GM18502 (cell line): Measurements from ENCODE around the gene TSPAN14.

ENCODE experiments used
- ATAC-seq: cut with Tn5 transposase; IDR thresholded peaks from one replicate; pipeline ENCODE4 v1.9.1; 2021; ENCODE audit warnings: mild to moderate bottlenecking; ENCODE audit not compliant: unreplicated experiment, poor library complexity

Gene TSPAN14

DNA sequence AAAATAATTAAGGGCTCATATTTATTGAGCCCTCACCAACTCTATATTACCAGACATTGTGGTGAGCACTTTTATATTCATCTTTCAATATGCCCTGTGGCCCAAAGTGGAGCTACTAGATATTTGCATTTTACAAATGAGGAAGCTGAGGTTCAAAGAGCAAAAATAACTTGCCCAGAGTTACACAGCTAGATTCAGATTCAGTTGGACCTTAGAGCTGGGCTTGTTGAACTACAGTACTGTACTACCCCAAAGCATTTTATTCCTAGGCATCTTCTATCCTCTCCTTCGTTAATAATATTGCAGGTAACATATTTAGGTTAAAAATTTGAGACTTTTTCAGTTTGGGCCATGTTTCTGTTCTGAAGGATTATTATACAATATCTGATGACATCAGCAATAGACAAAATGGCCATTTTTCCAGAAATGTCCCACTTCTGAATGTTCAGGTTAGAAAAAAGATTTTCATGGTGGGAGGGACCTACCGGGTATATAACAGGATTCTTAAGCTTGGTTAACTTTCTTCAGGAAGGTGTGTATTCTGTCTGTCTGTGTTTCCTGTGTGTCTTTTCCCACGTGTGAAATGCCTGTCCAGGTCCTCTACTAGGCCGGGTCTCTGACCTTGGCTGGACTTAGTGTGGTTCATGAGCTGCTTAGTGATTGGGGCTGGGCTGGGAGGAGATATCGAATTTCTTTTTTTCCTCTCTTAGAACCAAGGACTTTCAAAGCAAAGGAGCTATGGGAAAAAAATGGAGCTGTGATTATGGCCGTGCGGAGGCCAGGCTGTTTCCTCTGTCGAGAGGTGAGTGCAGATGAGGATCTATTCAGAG is 32.2 kb upstream of the TSPAN14 start:
- ATAC-seq, result peak; percentile 94

DNA sequence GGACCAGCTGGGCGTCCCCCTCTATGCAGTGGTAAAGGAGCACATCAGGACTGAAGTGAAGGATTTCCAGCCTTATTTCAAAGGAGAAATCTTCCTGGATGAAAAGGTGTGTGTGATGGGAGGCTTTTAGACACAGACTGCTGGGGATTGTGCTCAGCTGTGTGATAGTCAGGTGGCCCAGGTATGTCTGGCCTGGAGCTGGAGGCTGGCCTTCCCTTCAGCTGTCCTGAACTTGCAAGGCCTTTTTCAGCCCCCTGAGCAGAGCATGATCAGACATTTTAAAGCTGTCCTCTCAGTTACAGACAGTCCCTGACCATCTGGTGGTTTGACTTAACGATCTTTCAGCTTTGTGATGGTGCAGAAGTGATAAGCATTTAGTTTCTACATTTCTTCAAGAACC is 28.2 kb upstream of the TSPAN14 start:
- no peak for ATAC-seq

DNA sequence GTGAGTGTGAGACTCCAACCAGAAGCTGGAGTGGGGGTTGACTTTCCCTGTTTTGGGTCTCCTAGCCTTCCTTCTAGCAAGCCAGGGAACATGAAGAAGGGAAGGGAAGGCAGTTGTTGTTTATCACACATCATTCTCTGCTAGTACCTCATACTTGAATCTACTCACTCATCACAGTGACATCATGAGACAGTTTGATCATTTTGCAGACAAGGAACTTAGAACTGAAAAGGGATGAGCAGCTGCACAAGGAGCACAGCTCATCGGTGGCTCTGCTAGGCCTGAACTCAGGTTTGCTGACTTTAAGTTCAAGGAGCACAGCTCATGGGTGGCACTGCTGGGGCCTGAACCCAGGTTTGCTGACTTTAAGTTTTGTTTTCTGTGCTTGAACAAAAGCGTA is 26.6 kb upstream of the TSPAN14 start:
- ATAC-seq, result no peak

DNA sequence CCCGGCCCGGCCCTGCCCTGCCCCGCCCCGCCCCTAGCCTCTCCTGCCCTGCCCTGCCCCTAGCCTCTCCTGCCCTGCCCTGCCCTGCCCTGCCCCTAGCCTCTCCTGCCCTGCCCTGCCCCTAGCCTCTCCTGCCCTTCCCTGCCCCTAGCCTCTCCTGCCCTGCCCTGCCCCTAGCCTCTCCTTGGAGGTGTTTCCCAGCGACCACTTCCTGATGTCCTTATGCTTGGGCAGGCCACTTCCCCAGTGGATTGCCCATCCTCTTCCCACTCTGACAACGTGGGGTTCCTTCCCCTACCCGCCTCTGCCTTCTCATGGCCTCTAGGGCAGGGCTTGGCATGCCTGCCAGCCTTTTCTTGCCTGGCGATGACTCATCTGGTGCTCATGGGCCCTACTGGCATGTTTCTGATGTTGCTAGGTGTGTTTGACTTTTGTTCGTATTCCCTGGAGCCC is 24.6 kb upstream of the TSPAN14 start:
- no peak for ATAC-seq

DNA sequence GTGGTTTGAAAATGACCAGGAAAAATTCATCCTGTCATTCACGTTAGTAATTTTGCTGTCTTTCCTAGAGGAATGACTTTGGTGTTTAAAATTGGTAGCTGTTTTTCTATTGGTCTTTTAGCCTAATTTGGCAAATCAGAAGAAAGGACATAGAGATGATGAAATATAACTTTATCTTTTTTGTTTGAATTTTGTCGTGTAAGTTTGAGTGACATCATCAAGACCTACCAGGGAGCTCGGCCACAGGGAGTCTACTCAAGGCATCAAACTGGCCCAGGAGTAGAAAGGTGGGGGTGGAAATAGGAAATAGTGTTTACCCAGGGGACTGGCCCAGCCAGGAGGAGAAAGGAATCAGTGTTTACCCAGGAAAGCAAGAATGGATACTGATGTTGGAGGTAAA is 21.0 kb upstream of the TSPAN14 start:
- no peak for ATAC-seq

DNA sequence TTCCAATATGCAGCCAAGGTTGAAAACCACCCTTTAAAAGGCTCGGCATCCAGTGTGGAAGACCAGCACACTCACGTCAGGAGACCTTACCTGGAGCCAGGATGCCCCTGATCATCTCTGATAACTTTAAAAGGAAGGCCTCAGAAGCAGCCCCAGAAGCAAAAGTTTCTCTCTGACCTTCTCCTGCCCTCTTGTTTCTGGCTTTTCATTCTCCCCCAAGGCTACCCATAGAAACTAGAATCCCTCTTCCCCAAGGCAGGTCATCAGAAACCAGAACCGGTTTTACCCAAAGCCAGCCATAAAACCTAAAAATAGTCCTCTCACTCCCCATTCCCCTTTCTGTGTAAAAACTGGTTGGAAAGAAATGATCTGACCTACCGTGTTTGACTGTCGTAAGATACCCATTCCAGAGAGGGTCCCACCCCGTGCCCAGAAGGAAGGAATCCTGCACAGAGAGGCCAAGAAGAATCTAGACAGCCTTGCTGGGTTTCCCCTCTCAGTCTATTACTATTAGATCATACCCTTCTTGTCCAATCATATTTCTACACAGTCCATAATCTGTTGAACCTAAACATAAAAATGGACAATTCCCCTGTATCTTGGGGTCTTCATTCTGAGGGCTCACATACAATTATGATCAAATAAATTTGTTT is 17.5 kb upstream of the TSPAN14 start:
- no peak for ATAC-seq

DNA sequence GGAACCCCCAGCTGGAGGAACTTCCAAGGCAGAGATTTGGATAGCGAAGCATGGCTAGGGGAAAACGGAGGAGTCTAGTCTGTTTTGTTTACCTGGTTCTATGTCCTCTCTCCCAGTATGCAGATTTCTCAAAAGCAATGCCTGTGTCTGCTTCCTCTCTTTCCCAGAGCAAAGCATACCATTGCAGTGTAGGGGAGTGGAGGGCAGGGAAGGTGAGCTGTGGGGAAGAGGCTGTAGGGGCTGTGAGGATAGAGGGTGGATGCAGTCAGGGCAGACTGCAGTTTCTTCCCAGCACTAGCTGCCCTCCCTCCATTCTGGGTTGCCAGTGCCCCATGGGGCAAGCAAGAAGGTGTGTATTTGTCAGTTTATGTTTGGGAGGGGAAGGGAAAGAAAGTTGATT is 16.9 kb upstream of the TSPAN14 start:
- no peak for ATAC-seq

DNA sequence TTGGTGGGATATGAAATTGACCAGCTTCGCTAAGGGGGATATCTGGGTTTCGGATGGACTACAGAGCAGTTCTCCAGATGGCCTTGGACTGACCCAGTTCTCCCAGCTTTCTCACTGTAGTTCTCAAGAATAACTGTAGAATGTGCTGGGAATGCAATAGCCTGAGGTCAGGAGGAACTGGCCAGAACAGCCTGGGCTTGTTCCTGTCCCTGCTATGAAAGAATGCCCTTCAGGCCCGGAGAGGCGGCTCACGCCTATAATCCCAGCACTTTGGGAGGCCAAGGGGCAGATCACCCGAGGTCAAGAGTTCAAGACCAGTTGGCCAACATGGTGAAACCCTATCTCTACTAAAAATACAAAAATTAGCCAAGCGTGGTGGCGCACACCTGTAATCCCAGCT is 12.3 kb upstream of the TSPAN14 start:
- no peak for ATAC-seq

DNA sequence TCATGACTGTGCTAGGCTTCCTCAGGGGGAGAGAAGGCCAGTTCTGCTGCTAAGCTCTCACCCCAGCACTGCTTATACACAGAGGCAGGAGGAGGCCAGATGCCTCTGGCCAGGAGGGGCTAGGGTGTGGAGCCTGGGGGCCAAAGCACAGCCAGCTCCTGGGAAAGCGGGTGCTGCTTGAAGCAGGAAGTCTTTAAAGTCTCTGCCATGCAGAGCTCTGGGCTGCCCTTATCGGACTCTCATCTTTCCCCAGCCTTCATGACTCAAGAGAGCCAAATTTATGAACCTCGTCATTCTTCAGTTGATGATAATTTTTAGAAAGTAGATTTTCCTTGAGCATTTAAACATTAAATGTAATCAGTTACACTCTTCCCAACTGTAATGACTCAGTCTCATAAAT is 11.2 kb upstream of the TSPAN14 start:
- no peak for ATAC-seq

DNA sequence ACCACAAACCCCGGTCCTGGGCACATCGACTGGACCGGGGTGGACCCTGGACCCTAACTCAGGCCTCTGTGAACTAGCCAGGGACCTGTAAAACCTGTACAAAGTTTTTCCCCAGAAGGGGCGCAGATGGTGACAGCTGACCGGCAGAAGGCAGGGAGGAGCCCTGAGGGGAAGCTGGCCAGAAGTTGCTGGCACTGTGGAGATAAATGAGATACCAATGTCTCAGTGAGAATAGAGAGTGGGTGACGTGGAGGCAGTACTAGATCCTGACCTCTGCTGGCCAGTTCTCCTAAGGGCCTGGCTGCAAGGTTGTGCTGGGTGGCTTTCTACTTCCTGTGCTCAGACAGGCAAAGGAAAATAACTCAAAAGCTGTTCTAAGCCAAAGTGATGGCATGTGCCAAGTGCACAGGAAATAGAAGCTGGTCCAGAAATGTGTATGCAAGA is 10.6 kb upstream of the TSPAN14 start:
- ATAC-seq, result peak; percentile 41

DNA sequence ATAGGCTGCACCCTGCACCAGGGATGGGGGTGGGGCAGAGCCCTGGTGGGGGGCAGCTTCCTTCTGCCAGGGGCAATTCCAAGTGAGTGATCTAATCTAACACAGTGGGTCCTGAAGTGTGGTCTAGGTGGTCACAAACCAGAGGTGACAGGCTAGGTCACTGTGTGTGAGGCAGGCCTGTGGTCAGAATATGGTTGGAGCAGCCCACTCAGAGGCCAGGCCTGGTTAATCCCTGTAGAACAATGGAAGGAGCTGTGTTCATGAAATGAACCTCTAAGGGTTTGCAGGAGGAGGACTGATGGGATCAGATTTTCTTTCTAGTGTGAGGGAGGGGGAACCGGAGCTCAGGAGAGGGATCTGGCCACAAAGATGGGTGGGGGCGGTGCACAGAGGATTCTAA is 10.0 kb upstream of the TSPAN14 start:
- no peak for ATAC-seq

DNA sequence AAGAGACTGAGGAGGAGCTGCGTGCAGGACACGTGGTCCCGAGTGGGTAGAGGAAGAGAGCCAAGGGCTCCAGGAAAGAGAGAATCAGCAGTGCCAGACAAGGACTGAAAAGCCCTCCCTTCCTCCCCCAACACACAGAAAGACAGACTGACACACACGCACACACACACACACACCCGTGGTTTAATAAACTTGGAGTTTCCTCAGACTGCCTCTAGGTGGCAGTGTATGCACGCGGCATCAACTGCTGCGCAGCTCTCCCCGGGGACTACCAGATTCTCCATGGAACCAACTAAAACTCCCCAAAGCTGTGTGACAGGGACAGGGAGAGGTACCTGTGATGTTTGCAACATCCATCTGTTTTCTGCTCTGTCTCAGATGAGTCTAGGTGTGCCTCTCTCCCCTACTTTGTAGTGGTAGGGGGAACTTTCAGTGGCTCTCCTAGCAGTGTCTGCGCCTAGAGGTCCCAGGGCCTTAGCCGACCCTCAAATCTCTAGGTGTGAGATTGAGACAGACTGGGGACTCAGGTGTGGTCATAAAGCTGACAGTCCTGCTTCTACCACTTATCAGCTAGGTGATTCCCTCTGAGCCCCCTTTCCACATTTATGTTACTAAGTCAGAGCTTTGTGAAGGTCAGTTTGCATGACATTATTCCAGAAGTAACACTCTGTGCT is 9.3 kb upstream of the TSPAN14 start:
- peak; percentile 86 for ATAC-seq

DNA sequence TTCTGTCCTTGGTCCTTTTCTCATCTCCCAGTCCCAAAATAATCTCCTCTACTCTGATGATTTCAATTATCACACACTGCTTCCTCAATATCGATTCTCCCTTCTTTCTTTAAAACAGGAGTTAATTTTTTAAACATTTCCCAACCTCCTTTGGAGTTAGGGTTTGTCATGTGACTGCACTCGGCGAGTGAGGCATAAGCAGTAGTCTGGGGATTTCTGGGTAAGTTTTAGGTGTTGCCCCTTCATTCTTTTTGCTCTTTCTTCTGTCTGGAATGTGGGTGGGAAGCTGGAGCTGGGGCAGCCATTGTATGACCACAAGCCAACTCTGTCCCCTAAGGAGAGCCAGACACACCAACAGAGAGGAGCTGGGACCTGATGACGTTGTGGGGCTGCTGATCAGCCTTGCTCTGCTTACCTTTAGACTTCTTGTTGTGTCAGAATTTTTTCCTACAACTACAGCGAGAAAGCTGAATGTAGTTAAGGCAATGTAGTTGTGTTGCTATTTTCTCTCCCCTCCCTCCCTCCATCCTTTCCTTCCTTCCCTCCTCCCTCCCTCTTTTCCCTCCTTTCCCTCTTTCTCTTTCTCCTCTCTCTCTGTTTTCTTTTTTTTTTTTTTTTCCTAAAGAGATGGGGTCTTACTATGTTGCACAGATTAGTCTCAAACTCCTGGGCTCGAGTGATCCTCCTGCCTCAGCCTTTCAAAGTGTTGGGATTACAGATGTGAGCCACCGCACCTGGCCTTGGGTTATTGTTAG is 6.5 kb upstream of the TSPAN14 start:
- no peak for ATAC-seq

DNA sequence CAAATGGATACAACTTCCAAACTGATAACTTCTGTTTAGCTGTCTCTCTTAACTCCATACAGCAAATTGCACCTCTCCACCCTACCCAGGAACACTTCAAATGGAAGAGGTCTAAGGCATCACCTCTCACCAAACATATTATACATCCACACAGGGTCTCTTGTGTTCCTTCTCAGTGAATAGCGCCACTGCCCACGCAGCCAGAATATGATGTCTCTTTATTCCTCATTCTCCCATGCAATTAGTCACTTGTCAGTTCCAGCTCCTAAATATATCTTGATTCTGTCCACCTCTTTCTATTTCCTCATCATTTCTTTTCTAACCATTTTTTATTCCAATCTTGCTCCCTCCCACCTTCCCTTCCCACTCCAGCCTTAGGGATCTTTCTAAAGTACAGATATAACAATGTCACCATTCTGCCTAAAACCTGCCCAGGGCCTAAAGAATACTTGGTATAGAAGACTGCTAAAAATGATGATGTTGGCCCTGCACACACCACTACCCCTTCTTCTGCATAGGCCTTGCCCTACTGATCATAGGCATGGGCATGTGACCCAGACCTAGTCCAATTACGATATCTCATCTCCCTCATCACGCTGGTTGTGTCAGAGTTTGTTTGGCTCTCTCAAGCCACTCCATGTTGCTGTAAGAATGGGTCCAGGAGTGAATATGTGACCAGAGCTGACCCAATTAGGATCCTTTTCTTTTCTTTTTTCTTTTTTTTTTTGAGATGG is 5.7 kb upstream of the TSPAN14 start:
- no peak for ATAC-seq

DNA sequence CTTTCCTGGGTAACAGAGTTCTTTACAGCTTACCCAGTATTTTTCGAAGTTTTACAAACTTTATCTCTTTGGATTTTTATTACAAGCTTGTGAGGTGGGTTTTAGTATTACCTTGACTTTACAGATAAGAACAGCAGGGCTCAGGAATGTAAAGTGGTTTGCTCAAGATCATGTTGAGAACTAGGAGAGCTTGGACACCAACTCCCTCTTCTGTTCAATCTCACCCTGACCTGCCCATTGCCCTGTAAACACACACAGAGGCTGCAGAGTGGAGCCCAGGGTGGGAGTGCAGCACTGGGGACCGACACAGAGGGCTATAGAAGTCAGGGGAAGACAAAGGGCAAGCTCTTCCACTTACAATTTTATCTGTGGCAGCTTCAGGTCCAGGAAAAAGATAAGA is 4.6 kb upstream of the TSPAN14 start:
- ATAC-seq, result no peak

DNA sequence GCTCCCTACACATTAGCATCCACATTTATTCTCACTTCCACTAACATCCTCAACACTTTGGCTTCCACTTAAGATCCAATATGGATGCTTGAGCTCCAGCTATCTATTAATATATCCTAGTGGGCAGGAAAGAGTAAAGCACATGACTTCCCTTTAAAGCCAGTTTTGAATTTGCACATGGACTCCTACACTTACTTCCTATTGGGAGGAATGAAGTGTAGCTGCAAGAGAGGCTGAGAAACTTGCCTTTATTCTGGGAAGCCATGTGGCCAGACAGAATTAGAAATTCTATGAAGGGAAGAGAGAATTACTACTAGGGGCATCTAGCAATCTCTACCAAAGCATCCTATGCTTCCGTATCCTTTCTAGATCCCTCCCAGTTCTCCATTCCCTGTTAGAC is 3.0 kb upstream of the TSPAN14 start:
- no peak for ATAC-seq

DNA sequence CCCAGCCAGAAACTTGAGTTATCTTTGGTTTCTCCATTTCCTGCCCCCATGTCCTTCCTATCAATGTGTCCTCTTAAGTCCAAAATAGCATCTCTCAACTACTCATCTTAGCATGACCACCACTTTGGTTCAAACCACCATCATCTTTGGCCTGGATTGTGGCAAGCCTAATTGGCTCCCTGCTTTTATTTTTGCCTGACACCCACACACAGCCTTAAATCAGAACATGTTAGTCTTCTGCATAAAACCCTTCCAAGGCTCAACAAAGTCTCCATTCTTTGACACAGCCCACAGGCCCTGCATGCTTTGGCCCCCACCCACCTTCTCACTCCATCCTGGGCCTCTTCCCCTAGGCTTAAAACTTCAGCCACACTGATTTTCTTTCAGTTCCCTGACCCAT is 2.0 kb upstream of the TSPAN14 start:
- no peak for ATAC-seq

DNA sequence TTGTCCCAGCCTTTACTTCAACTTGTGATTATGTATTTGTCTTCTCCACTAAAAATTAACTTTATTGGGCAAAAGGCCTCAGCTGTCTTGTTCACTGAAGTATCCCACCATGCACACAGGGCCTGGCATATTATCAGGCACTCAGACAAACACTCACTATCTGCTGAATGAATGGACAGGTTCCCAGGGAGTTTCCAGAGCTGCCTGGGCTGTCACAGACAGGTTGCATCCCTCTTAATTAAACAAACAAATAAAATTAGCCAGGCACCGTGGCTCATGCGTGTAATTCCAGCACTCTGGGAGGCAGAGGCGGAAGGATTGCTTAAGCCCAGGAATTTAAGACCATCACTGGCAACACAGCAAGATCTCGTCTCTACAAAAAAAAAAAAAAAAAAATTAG is 1.5 kb upstream of the TSPAN14 start:
- ATAC-seq, result no peak

DNA sequence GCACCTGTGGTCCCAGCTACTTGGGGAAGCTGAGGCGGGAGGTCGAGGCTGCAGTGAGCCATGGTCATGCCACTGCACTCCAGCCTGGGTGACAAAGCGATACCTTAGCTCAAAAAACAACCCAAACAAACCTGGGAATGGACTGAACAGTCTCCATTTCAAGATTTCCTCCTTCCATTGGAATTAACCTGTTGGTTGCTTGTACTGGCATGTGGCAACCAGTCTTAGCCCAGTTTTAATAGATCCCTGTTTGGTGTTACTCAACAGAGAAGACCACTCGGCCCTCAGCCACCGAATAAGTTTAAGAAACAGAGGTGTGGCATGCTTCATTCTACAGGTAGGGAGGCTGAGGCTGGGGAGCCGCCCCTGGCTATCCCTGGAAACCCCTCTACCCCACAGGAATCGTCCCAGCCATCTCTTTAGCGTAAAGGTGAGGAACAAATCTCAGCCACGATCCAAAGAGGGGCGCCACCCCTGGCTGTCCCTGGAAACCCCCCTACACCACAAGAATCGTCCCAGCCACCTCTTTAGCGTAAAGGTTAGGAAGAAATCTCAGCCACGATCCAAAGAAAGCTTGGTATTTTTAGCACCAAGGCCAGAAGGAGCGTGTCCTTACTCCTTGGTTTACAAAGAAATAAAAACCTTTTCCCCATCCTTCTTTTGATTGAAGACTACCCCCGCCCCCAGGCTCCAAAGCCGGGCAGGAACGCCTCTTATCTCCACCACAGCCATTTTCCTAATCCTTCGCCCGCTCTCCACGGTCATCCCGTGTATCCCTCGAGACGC is 861 bp upstream of the TSPAN14 start:
- no peak for ATAC-seq
